Measurements from ENCODE around the gene TCF4.

TCF4 gene

GRCh38 chr18:55317864-55318263 is 270.1 kb downstream of the TCF4 start:
- H3K27me3 Mint-ChIP-seq: no peaks in the 10 kb centered on the region
- H3K4me3 Mint-ChIP-seq: peak overlapping the region; percentile 95

GRCh38 chr18:55317324-55317723 is 270.7 kb downstream of the TCF4 start:
- H3K4me3 Mint-ChIP-seq: peak overlapping the region; percentile 95
- H3K27ac Mint-ChIP-seq: peak overlapping the region; percentile 94
- no peaks in the 10 kb centered on the region for H3K9me3 Mint-ChIP-seq
- H3K4me1 Mint-ChIP-seq: peaks cover 49% of the 10 kb centered on the region
- H3K36me3 Mint-ChIP-seq: peaks cover 55% of the 10 kb centered on the region
- H3K27me3 Mint-ChIP-seq: no peaks in the 10 kb centered on the region
- ATAC-seq: no peak

More at GRCh38 chr18:55317864-55318263, 270.1 kb downstream of the TCF4 start:
- H3K27ac Mint-ChIP-seq: peak overlapping the region; percentile 94
- peaks cover 54% of the 10 kb centered on the region for H3K36me3 Mint-ChIP-seq
- H3K4me1 Mint-ChIP-seq: peaks cover 44% of the 10 kb centered on the region
- ATAC-seq: no peak
- H3K9me3 Mint-ChIP-seq: no peaks in the 10 kb centered on the region

GRCh38 chr18:55316486-55317184 is 271.4 kb downstream of the TCF4 start:
- H3K4me1 Mint-ChIP-seq: peaks cover 56% of the 10 kb centered on the region
- H3K9me3 Mint-ChIP-seq: no peaks in the 10 kb centered on the region
- H3K36me3 Mint-ChIP-seq: peaks cover 57% of the 10 kb centered on the region
- ATAC-seq: no peak
- no peaks in the 10 kb centered on the region for H3K27me3 Mint-ChIP-seq
- peak overlapping the region; percentile 78 for H3K4me3 Mint-ChIP-seq
- H3K27ac Mint-ChIP-seq: peak overlapping the region; percentile 94

- Mint-ChIP-seq H3K4me3 (peak overlapping the region; percentile 62), H3K27me3 (no peaks in the 10 kb centered on the region), H3K9me3 (no peaks in the 10 kb centered on the region), H3K4me1 (peaks cover 75% of the 10 kb centered on the region), H3K27ac (peak overlapping the region; percentile 79), H3K36me3 (peaks cover 60% of the 10 kb centered on the region)
- no peak for ATAC-seq
These were observed 273.3 kb downstream of the TCF4 start for GRCh38 chr18:55314615-55315237.

- peak overlapping the region; percentile 27 for H3K27ac Mint-ChIP-seq
- no peak for ATAC-seq
- no peaks in the 10 kb centered on the region for H3K27me3 Mint-ChIP-seq
- peak overlapping the region; percentile 62 for H3K4me3 Mint-ChIP-seq
- H3K36me3 Mint-ChIP-seq: peaks cover 54% of the 10 kb centered on the region
- H3K9me3 Mint-ChIP-seq: no peaks in the 10 kb centered on the region
- H3K4me1 Mint-ChIP-seq: peaks cover 78% of the 10 kb centered on the region
These were observed 274.0 kb downstream of the TCF4 start for GRCh38 chr18:55314031-55314430.

GRCh38 chr18:55310863-55311262 is 277.1 kb downstream of the TCF4 start:
- ATAC-seq: no peak
- Mint-ChIP-seq H3K27ac (peak overlapping the region; percentile 55), H3K4me1 (peaks cover 89% of the 10 kb centered on the region)

GRCh38 chr18:55310044-55310676 is 277.8 kb downstream of the TCF4 start:
- Mint-ChIP-seq H3K4me1 (peaks cover 90% of the 10 kb centered on the region), H3K4me3 (no peak overlapping the region), H3K27me3 (no peaks in the 10 kb centered on the region), H3K9me3 (no peaks in the 10 kb centered on the region), H3K36me3 (peaks cover 62% of the 10 kb centered on the region), H3K27ac (peak overlapping the region; percentile 55)
- ATAC-seq: no peak

More at GRCh38 chr18:55310863-55311262, 277.1 kb downstream of the TCF4 start:
- H3K36me3 Mint-ChIP-seq: peaks cover 58% of the 10 kb centered on the region
- no peaks in the 10 kb centered on the region for H3K9me3 Mint-ChIP-seq
- no peaks in the 10 kb centered on the region for H3K27me3 Mint-ChIP-seq
- H3K4me3 Mint-ChIP-seq: no peak overlapping the region

- peaks cover 87% of the 10 kb centered on the region for H3K4me1 Mint-ChIP-seq
- ATAC-seq: no peak
- H3K4me3 Mint-ChIP-seq: no peak overlapping the region
- H3K9me3 Mint-ChIP-seq: no peaks in the 10 kb centered on the region
- H3K27ac Mint-ChIP-seq: no peak overlapping the region
- H3K36me3 Mint-ChIP-seq: peaks cover 61% of the 10 kb centered on the region
- H3K27me3 Mint-ChIP-seq: no peaks in the 10 kb centered on the region
These were observed 278.7 kb downstream of the TCF4 start for GRCh38 chr18:55309249-55309648.

GRCh38 chr18:55307505-55307904 is 280.5 kb downstream of the TCF4 start:
- Mint-ChIP-seq H3K36me3 (peaks cover 71% of the 10 kb centered on the region), H3K4me1 (peaks cover 87% of the 10 kb centered on the region), H3K9me3 (no peaks in the 10 kb centered on the region), H3K27ac (peak overlapping the region; percentile 46), H3K27me3 (no peaks in the 10 kb centered on the region), H3K4me3 (peak overlapping the region; percentile 50)
- ATAC-seq: no peak

- Mint-ChIP-seq H3K27me3 (no peaks in the 10 kb centered on the region), H3K9me3 (no peaks in the 10 kb centered on the region), H3K4me1 (peaks cover 85% of the 10 kb centered on the region), H3K27ac (peak overlapping the region; percentile 35), H3K4me3 (no peak overlapping the region), H3K36me3 (peaks cover 73% of the 10 kb centered on the region)
- ATAC-seq: no peak
These were observed 281.5 kb downstream of the TCF4 start for GRCh38 chr18:55306359-55307024.

GRCh38 chr18:55302167-55302833 is 285.7 kb downstream of the TCF4 start:
- peaks cover 73% of the 10 kb centered on the region for H3K36me3 Mint-ChIP-seq
- H3K27ac Mint-ChIP-seq: peak overlapping the region; percentile 85
- H3K4me1 Mint-ChIP-seq: peaks cover 87% of the 10 kb centered on the region
- ATAC-seq: peak; percentile 29
- H3K9me3 Mint-ChIP-seq: no peaks in the 10 kb centered on the region
- H3K27me3 Mint-ChIP-seq: no peaks in the 10 kb centered on the region
- peak overlapping the region; percentile 59 for H3K4me3 Mint-ChIP-seq

GRCh38 chr18:55301824-55302166 is 286.2 kb downstream of the TCF4 start:
- Mint-ChIP-seq H3K4me1 (peaks cover 89% of the 10 kb centered on the region), H3K9me3 (no peaks in the 10 kb centered on the region), H3K27me3 (no peaks in the 10 kb centered on the region), H3K36me3 (peaks cover 76% of the 10 kb centered on the region), H3K27ac (peak overlapping the region; percentile 85), H3K4me3 (peak overlapping the region; percentile 59)
- ATAC-seq: no peak

GRCh38 chr18:55300936-55301531 is 287.0 kb downstream of the TCF4 start:
- Mint-ChIP-seq H3K4me1 (peaks cover 89% of the 10 kb centered on the region), H3K36me3 (peaks cover 73% of the 10 kb centered on the region), H3K4me3 (peak overlapping the region; percentile 51), H3K9me3 (no peaks in the 10 kb centered on the region), H3K27me3 (no peaks in the 10 kb centered on the region), H3K27ac (peak overlapping the region; percentile 85)
- ATAC-seq: no peak

- peaks cover 72% of the 10 kb centered on the region for H3K36me3 Mint-ChIP-seq
- H3K9me3 Mint-ChIP-seq: no peaks in the 10 kb centered on the region
- no peaks in the 10 kb centered on the region for H3K27me3 Mint-ChIP-seq
- peak overlapping the region; percentile 85 for H3K27ac Mint-ChIP-seq
- ATAC-seq: no peak
- peak overlapping the region; percentile 51 for H3K4me3 Mint-ChIP-seq
- H3K4me1 Mint-ChIP-seq: peaks cover 90% of the 10 kb centered on the region
These were observed 287.5 kb downstream of the TCF4 start for GRCh38 chr18:55300421-55300935.

All from stimulated activated memory B cell treated with anti-CD40 and anti-IgM and Interleukin-4, amounts not matched to agents 10 μg/mL and 1 μg/mL and 100 μg/mL, for 72 hours (primary cell).